Urothelium cell line (cell line): ENCODE results near the gene MED8.

Experiments
- DNase-seq: peaks from one replicate; pipeline ENCODE4 v3.0.0; 2011; ENCODE audit warnings: low spot score, mixed read lengths
- FAIRE-seq: peaks from 2 replicates; lab custom pipeline; 2011; peaks lifted over from hg19 to GRCh38; lab: Jason Lieb, UNC

Gene MED8

DNA sequence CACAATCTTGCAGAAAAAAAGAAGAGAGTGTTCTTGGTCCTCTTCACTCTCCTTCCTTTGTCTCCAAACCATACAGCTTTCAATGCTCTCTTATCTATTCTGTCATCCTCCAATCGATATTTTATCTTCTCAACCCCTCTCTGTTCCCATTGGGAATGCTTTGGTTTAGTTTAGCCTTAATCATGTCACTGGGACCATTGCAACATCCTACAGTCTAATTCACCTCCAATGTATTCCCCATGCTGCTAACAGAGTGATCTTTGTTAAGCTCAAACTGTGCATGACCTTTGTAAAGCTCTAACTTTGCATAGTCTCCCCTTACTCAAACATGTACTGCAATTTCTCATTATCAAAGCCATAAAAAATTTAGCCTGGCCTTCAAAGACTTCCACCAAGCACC, 49.0 kb downstream of the MED8 start:
- FAIRE-seq (no peak), DNase-seq (no peak)

DNA sequence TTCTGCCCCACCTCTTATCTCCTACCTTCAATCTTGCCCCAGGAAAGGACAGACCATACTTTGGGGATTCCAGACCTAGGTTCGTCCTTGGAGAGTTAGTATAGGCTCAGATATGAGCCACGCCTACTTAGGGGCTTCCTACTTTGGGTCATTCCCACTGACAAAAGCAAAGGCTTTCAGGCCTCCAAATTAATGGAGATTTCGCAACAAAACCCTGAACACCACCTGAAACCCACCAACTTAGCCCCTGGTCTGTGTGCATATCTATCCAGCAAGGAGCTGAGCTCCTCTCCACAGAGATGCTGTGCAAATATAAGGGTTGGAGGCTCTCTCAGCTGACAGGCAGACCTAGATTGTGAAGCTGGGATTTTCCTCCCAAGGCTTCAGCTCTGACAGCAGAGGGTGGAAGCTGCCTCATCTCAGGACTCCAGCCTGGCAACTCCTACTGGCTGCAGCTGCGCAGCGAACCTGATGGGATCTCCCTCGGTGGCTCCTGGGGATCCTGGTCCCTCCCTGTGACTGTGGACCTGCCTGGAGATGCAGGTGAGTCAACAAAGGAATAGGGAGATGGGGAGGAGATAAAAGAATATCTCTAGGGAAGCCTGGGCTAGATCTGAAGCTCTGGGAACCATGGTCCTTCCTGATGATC, 49.9 kb downstream of the MED8 start:
- DNase-seq (no peak), FAIRE-seq (no peak)

DNA sequence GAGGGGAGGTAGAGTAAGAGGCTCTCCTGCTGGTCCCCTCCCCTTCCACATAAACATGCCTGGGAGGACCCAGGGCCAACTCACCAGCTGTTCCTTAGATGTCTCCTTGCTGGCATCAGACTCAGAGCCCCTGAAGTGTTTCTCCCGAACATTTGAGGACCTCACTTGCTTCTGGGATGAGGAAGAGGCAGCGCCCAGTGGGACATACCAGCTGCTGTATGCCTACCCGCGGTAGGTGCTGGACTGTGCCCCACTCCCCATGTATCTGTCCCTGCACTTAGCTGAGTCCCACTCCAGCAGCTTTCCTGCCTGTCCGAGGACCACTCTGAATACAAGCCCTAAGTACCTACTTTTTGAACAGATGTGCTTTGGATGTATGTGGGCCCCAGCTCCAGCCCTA, 51.6 kb downstream of the MED8 start:
- DNase-seq (no peak), FAIRE-seq (no peak)

DNA sequence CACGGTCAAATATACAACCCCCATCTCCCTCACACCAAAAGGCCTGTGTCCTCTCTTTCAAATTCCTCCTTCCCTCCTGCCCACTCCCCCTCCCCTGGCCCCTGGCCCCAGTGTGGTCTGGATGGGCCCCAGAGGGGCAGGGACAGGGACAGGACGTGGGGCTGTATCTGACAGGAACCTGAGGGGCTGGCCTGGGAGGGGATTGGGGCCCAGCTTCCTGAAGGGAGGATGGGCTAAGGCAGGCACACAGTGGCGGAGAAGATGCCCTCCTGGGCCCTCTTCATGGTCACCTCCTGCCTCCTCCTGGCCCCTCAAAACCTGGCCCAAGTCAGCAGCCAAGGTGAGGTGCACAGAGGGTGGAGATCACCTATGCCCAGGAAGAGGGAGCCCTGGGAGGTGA, 52.0 kb downstream of the MED8 start, which contains the start of gene MPL:
Gene MPL, plus strand, starts transcription at position 231 of the 400 bp plus-strand sequence. Its CDS starts 31 bp downstream, at position 262.
- no peak for FAIRE-seq
- no peak for DNase-seq

DNA sequence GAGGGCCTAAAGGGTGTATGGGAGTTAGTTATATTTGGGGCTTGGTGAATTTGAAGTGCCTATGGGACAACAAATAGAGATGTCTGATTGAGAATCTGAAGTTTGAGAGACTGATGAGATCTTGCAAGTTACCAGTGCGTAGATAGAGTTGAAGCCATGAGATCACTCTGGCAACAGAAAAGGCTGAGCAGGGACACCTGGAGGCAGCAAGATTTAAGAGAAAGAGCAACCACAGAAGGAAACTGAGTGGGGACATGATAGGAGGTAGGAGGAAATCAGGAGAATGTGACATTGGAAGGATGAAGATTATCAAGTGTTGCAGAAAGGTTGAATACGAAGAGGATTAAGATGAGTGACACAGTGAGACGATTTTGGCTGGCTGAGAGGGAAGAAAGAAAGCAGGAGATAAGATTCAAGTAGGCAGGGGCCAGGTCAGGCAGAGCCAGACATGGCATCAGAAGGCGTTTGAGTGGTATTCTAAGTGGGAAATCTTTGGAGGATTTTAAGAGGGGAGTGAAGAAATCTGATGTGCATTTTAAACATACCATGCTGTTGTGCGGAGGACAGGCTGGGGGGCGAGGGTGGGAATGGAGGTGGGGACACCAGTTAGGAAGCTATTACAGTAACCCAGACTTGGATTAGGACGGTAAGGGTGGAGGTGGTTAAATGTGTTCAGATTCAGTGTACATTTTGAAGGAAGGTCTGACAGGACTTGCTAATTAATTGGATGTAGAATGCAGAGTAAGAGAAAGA, 55.0 kb downstream of the MED8 start:
- no peak for FAIRE-seq
- no peak for DNase-seq
